HG03432 (cell line): Measurements from ENCODE around the gene GPBAR1.

Experiments
- ATAC-seq: cut with Tn5 transposase; IDR thresholded peaks from one replicate; pipeline ENCODE4 v1.9.1; 2021; ENCODE audit warnings: mild to moderate bottlenecking, moderate library complexity; ENCODE audit not compliant: unreplicated experiment

GPBAR1 gene

DNA sequence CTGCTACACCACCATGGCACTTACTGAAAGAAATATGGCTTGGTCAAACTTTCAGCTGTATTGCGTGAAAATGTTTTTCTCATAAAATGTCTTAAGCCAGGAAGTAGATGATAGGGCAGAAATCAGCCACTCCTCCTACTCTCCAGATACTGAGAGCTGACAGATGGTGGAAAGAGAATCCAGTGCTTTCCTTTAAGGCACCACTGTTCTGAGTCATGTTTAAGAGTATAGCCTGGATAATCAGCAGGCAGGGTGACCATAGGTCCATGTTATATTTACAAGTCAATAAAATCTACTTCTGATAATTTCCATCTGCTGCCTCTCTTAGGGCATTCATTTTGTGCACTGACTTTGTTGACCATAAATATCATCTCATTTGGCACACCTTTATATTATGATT lies 21.9 kb upstream of the GPBAR1 start:
- no peak for ATAC-seq

DNA sequence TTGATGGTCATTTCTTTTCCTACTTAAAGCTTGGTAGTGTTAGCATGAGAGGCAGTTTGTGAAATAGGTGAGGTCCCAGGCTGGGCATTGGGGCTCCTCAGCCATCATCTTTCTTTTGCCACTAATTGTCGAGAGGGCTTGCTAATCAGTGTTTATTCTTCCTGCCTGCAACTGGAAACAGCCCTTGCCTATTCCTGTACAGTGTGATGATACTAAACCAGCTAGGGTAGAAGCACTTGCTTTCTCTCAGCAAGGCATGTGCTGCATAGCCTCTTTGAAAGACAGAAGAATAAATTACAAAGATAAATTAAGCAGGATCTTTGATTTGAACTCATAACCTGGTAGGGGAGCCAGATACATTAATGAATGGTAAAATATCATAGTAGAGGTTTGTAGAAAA lies 16.6 kb upstream of the GPBAR1 start:
- no peak for ATAC-seq

DNA sequence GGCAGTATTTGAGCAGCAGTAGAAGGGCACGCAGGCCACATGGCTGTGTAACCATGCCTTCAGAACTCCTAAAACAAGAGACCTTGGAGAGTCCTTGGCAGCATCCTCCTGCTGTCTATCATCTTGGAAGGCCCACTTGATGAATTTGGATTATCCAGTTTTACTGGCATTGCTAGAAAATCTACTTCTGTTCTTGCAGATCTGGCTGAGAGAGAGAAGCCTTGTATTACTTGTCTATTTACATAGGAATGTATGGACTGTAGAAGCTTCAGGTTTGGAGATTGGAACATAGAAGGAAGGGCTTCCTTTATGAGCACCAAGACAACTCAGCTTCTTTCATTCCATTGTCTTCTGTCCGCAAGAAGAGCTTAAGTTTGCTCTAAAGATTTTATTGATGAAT lies 16.1 kb upstream of the GPBAR1 start:
- ATAC-seq = no peak

DNA sequence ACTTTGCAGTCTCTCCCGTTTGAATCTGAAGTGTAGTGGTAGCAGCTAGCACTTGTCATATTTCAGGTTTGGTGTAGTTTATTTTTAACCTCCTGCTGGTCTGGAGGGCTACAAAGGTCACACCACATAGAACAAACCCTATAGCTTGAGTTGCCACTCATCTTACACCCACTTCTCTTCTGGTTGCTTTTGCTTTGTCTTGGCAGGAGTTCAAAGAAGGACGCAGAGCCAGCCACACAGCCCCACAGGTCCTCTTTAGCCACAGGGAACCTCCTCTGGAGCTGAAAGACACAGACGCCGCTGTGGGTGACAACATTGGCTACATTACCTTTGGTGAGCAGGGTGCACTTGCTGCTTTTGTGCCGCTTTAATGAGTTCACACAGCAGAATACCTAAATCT lies 15.6 kb upstream of the GPBAR1 start:
- ATAC-seq = no peak

DNA sequence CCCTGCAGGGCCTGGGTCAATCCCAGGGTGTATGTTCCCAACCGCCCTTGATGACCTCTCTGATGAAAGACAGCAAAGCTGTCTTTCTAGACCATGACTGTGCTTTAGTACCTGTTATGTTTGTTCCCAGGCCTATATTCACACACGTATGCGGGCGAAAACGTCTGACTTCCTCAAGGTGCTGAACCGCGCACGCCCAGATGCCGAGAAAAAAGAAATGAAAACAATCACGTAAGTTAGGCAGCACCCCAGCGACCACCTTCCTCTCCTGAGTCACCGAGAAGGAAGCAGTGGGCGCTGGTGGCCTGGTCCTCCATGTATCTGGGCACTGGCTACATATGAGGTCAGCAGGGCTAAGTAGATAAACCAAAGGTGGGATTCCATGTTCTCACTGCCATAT lies 11.1 kb upstream of the GPBAR1 start:
- no peak for ATAC-seq

DNA sequence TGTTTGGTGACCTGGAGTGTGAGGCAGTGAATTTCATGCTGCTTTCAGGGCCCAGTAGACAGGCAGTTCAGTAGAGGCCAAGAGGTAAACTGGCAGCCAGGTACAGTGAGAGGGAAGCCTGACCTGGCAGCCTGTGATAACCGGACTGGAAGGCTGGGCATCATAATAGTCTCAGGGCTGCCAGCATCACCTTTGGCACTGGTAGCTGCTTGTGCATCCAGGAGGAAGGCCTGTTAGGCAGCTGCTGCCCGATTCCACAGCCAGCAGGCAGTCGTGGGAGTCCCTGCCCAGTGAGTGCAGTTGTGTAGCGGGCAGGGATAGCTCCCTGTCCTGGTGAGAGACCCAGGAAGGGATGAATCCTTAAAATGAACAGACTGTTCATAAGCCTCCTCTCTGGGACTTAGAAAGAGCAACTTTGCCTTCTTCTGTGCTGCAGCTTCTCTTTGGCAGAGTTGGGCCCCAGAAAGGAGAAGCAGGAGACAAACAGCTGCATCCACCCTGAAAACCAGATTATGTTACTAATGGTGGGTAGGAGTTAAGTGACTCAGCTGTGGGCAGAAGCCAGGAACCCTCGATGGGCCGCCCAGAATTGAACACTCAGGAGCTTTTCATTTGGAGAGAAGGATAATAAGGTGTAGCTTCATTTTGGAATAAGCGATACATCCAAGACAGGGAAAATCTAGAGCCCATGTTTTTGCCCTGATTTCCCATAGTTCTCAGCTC lies 8.1 kb upstream of the GPBAR1 start:
- no peak for ATAC-seq

DNA sequence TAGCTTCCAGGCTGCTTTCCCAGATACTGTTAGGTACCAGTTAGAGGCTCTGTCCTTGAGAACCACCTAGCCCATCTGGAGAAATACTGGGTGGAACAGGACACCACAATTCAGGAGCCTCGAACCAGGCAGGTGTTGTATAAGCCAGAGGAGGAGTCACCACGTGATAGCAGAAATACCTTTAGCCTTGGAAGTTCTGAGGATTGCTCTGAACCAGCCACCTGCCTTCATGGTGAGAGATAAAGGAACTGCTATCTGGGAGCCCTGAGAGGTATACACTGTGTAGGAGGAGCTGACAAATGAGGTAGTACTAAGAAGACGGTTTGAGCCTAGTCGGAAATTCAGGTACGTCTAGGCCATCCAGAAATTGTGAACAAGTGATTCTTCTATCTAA lies 7.6 kb upstream of the GPBAR1 start:
- ATAC-seq = no peak

DNA sequence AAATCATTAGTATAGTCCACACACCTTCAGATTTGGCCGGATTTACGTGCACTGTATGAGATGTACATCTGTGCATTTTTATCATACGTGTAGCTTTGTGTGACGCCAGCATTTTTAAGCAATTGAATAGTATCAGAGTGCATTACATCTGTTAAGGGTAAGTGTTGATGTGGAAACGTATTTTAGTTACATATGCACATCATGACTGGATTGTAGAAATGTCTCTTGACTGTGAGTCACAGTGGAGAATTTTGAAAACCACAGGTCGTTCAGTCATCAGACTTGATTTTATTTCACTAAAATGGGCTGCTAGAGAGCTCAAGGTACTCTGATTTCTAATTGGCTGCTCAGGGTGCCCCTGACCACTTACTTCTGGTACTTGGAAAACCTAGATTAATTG lies 5.4 kb upstream of the GPBAR1 start:
- no peak for ATAC-seq

DNA sequence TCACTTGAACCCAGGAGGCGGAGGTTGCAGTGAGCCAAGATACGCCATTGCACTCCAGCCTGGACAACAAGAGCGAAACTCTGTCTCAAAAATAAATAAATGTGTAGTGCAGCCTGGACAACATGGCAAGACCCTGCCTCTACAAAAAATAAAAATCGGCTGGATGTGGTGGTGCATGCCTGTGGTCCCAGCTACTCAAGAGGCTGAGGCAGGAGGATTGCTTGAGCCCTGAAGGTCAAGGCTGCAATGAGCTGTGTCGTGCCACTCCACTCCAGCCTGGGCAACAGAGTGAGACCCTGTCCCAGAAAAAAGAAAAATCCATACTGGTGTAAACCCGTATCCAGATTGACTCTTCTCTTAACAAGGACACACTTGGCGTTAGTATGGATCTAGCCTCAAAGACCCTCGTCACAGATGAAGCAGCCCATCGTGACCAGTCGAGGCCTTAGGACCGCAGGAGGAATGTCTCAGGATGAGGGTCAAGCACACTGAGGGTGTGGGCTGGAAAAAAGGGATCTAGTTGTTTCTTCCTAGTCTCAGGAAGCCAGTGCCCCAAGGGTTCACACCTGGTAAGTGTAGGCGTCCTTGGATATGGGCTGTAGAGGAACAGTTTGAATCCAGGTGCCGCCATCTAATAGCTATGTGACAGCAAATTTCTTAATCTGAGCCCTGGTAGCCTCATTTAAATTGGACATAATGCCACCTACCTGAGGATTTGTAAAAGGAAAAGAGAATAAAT lies 4.0 kb upstream of the GPBAR1 start:
- no peak for ATAC-seq

DNA sequence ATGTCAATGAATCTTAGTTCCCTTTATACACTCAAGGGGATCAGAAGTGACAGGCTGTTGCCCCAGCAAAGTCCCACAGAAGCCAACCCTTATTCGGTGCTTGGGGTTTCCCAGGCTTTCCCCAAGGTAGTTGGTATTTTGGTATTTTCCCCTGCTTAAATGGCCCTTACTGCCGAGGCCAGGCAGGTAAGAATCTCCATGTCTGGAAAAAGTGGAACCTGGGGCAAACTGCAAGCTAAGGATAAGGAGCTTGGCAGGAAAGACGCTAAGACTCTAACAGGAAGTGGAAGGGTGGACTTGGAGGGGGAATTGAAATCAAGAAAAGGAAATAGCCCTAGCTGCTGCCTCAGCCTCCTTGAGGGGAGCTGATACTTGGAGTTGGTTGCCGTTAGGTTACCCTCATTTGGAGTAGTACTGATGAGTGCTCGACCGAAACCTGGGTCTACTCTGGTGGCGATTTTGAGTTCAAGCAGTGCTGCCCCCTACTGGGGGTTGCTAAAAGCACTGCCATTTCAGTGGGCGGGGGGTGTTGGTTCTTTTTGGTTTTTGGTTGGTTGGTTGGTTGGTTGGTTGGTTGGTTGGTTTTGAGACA lies 3.3 kb upstream of the GPBAR1 start:
- ATAC-seq = peak; percentile 76

DNA sequence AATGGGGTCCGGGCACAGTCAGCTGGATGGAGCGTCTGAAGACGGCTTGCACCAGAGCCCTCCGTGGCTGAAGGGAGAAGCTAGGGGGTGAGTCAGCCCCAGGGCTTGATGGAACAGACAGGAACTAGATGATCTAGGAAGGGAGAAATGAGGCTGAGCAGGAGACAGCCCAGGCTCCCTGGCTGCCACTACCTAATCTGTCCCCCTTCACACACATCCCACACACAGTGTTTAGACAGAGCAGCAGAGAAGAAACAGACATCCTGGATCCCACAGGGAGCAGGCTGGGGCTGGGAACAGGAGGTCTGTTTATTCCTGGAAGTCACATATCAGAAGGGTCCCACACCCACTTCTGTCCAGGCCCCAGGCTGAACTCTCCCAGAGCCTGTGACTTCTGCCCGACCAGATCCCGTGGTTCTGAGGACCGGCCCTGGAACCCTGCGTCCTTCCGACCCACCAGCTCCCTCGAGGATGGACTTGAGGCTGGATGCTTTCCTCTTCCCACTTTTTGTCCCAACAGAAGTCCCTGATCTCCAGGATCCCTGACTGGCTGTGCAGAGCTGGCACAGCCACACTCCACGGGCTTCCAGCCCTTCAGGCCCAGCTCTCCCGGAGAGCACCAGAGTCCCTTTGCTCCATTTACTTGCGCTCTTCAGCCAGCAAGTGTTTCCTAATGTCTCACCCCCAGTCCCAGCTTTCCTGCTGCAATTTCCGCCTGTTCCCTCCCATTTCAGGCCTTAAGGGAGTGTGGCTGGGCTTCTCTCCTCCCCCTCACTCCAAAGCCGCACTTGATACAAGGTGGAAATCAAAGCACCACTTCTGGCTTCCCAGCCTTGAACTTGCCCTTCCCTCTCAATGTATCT lies 1.5 kb upstream of the GPBAR1 start:
- ATAC-seq = no peak

DNA sequence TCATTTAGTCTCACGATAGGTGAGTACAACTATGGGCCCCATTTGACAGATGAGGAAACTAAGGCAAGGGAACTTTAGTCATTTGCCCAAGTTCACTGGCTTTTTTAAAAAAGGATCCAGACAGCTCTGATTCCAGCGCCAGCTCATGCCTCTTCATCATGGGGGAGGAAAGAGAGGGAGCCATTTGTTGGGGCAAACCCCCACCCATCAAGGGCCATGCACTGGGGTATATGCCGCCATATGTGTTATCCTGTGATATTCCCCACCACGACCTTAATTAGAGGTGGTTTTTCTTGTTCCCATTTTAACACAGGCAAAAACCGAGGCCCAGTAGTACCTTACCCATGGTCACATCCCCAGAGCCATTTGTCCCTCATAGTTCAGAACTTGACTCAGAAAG lies 649 bp upstream of the GPBAR1 start:
- no peak for ATAC-seq

DNA sequence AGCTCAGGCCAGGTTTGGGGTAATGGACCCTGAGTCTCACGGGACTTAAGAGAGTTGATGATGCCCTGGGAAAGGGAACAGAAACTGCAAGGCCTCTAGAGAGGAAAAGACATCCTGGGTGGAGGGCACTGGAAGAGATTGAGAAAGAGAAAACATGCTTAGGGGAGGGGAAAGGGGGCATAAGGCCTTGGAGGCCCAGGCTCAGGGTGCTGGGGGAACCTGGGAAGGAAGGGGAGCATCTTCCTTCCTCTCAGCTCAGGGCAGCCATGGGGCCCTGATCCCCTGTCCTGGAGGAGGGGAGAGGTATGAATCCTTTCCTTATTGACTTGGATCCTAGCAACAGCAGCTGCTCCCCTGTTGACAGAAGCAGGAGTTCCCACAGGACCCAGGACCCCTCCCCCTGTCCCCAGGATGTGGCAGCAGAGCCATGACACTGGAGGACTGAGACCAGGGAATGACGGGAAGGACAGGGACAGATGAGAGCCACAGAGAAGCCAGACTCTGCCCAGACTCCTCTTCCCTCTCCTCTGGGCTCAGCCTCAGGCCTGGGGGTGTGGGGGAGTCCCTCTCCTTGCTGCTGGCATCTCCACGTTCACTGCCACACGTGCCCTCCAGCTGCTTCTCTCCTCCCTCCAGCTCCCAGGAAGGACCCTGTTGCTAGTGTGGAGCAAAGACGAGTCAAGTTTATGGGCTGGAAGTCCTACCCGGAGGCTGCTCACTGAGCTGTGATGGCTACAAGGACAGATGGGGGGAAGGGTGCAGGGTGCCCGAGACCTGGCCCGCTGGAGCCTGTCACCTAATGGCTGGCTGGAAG lies 815 bp downstream of the GPBAR1 start:
- ATAC-seq = no peak

DNA sequence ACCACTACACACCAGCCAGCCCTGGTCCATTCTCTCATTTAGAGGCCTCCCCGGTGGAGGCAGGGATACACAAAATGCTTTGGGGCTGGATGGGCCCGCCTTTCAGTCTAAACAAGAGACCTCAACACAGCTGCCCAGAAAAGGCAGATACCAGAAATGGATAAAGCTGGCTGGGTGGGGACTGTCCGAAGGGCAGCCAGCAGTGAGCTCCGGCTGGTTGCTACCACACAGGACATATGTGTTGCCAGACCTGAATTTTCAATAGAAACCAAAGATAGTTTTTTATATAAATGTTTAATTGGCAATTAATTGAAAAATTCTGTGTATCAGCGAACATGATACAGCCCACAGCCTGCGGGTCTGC lies 1.4 kb downstream of the GPBAR1 start:
- ATAC-seq = no peak

DNA sequence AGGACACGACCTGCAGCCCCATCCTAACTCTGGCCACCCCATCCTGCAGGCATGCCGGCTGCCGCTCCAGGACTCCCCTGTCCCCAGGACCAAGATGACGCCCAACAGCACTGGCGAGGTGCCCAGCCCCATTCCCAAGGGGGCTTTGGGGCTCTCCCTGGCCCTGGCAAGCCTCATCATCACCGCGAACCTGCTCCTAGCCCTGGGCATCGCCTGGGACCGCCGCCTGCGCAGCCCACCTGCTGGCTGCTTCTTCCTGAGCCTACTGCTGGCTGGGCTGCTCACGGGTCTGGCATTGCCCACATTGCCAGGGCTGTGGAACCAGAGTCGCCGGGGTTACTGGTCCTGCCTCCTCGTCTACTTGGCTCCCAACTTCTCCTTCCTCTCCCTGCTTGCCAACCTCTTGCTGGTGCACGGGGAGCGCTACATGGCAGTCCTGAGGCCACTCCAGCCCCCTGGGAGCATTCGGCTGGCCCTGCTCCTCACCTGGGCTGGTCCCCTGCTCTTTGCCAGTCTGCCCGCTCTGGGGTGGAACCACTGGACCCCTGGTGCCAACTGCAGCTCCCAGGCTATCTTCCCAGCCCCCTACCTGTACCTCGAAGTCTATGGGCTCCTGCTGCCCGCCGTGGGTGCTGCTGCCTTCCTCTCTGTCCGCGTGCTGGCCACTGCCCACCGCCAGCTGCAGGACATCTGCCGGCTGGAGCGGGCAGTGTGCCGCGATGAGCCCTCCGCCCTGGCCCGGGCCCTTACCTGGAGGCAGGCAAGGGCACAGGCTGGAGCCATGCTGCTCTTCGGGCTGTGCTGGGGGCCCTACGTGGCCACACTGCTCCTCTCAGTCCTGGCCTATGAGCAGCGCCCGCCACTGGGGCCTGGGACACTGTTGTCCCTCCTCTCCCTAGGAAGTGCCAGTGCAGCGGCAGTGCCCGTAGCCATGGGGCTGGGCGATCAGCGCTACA lies 2.1 kb downstream of the GPBAR1 start:
- no peak for ATAC-seq

DNA sequence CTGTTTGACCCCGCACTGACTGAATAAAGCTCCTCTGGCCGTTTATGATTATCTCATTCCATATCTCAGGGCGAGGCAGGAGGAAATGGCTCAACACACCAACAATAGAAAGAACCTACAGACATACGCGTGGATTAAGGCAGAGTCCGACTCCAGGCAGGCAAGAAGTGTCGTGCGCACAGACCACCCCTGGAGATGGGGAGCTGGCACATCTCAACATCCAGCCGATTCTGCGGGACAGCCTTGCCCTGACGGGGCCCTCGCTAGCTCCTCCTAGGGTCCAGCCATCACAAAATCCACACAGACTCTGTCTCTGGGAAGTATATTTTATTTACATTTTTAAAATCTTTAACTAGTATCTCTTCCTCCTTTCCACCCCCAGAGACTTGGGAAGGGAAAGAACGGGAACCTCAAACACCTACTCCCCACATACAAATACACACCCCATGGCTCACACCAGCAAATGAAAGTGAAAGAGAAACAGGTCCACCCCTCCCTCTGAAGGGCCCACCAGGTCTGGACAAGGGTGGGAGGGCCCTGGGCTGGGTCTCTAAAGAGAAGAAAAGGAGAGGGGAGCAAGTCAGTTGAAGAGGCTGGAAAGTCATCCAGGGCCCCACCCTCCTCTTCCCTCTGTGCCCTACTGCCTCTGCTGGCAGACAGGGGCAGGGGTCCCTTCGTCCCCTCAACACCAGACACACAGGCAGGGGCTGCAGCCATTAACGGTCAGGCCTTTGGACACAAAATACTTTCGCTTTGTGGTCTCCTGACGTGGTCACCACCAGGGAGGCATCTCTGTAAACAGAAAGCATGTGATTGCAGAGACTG lies 3.2 kb downstream of the GPBAR1 start:
- no peak for ATAC-seq

DNA sequence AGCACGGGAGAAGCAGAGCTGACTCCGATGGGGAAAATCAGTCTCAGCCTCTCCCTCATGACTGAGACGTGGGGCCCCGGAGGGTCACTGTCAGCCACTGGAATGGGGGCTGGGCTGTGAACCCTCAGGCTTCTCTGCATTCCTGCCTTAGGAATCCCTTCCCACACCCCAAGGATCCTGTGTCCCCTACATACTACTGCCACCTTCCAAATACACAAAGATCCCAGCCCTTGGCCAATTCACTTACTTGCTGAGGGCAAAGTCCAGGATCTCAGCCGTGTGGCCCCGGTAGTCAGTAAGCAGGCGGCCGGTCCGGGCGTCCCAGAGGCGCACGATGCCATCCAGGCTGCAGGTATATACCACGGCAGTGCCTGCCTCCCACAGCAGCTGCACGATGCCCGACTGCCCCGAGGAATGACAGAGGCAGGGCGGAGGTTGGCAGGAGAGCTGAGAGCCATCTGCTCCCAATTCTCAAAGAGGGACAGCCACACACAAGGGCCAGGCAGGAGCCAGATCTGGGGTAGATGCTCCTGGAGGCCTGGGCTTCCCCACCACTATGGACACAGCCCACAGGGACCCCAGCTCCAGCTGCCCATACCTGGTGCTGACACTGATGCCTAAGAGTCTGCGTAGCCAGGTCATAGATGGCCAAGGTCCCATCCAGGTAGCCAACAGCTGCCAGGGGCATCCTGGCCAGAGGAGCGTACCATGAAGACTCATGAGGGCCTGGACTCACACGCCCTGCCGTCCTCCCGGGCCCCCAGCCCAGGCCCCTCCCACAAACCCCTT lies 4.2 kb downstream of the GPBAR1 start:
- ATAC-seq = no peak

DNA sequence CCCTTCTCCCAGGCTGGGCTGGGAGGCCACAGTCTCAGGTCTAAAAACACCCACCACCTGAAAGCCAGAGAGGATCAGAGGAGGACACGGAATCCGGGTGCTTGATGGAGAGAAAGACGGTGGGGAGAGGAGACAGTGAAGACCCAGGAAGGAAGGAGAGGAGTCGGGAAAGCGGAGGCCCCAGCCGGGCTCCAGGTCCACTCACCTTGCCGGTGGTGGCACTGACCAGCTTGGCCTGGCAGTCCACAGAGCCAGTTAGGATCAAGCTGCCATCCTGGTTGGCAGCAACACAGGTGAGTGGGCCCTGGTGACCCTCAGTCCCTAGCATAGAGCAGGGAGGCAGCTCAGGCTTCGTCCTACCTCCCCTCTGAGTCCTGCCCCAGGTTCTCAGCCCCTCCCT lies 4.8 kb downstream of the GPBAR1 start:
- no peak for ATAC-seq
